Measurements from ENCODE around the gene DENND1A.
"Not testable (repeated sequence)": the region's sequence is repeated elsewhere in the genome, so short reads cannot be mapped to it uniquely, and the experiment has no call there.

Gene DENND1A

DNA sequence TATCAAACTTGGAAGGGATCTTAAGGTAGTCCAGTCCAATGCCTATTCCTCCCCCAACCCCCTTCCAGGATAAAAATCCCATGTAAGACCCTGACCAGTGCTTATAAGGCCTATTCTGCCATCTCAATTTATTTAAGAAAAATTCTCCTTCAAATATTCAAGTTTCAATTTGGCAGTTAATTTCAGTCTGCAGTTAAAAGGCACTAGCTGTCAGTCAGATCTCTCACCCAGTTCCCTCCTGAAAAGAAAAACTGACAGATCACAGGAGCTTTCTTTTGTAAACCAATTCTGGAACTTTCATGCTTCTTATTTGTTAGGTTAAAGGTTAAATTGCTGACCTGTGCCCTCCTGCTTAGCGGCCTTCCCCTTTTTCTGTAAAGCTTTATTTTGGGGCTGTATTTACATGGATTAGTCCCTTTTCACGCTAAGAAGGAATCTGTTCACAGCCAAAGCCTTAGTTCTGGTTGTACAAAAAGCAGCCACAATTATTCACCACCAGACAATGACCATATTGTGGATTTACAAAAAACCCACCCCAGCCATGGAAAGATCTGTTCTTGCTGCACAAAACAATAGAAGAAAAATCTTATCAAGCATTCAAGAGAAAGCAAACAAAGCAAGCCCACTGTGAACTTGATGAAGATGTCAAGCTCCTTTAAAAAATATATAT lies 68.7 kb downstream of the DENND1A start:
- DNase-seq: no peak

DNA sequence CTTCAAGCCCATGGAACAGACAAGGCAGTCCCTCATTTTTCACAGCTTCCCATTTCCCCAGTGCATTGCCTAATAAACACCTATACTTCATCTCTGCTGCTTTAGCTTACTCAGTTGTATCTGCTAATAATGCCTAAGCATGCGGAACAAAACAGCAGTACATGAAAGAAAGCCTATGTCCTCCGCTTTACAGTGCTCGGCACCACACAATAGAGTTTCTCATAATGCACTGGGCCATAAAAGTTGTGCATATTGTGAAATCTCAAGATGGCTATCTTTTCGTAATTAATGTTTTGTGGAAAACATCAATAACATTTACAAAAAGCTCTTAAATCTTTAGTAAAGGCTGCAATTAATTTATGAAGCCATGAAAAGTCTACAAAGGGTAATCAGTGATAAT lies 69.3 kb downstream of the DENND1A start:
- no peak for DNase-seq

DNA sequence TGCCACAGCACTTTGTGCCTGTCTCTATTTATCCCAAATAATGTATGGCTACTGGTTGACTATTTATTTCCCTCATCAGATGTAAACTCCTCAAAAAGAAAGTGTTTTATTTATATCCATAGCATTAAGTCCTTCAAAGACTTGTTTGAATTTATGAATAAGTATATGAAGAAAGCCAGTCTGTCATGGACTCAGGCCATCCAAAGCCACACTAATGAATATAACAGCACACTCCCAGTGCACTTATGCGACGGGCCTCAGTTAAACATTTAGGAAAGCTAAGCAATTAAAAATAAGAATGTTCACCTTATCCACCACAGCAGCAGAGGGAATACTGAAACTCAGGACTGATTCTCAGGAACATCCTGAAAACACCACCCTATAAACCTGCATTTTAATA lies 77.5 kb downstream of the DENND1A start:
- DNase-seq: no peak

DNA sequence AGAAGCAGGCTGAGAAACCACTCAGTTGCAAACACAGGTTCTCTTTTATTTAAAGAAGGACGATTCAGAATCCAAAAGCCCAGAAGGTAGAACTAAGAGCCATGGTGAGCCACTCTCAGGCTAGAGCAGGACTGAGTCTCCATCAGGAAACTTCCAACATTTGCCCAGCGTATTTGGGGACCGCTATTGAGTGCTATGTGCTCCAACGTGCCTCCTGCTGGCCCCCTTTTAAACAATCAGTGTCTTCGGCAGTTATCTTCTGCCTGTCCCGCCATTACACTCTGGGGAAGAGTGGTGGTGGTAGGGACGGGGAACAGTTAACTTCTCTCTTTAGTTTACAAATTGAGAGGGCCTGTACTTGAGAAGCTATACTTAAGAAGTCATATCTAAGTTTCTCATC lies 78.1 kb downstream of the DENND1A start:
- DNase-seq: no peak

DNA sequence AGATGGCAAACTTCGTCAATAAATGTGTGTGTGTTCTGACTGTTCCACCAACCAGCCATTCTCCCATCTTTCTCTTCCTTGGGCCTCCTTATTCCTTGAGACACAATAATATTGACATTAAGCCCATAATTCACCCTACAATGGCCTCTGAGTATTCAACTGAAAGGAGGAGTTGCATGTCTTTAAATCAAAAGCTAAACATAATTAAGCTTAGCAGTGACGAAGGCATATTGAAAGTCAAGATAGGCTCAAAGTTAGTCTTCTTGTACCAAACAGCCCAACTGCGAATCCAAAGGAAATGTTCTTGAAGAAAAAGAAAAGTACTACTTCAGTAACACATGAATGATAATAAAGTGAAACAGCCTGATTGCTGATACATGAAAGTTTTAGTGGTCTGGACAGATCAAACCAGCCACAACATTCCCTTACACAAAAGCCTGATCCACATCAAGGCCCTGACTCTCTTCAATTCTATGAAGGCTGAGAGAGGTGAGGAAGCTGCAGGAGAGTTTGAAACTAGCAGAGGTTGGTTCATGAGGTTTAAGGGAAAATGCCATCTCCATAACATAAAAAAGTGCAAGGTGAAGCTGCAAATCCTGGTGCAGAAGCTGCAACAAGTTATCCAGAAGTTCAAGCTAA lies 81.4 kb downstream of the DENND1A start:
- DNase-seq: no peak

DNA sequence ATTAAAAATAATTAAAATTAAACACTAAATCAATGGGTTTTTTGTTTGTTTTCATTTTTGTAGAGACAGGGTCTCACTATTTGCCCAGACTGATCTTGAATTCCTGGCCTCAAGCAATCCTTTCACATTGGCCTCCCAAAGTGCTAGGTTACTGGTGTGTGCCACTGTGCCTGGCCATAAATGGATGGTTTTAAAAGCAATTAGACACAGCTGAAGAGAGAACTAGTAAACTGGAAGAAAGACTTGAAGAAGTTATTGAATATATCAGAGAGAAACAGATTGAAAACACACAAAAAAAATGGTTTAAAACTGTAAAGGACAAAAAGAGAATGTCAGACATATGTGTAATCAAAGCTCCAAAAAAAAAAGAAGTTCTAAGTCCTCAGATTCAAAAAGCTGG lies 83.0 kb downstream of the DENND1A start:
- DNase-seq: no peak

DNA sequence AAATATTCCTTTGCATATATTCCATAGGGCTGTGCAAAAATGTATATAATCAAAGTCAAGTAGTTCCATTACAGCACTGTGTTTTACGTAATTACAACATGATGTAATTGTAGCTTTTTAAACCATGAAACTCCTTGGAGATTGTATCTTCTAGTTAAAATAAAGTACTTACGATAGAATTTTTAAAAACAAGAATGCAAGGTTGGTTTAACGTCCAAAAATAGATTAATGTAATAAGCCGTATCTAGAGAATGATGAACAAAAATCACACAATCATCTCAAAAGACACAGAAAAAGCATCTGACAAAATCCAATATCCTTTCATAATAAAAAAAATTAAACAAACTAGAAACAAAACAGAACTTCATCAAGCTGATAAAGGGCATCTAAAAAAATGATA lies 86.2 kb downstream of the DENND1A start:
- DNase-seq: no peak

DNA sequence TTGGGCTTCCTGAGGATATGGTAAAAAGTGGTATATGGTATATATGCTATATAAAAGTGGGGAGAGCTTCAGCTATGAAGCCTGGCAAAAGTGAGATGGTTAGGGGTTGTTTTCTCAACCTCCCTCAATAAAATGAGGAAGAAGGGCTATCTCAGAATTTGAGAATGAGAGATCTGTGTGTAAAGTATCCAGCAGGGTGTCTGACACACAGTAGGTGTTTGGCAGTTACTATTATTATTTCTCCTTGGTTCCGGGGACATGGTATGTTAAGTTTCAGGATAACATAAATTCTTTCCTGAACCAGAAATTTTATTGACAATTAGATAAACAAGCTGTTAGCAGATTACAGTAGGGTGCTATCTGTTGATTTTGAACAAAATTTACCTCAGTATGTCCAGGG lies 94.1 kb downstream of the DENND1A start:
- DNase-seq: no peak

DNA sequence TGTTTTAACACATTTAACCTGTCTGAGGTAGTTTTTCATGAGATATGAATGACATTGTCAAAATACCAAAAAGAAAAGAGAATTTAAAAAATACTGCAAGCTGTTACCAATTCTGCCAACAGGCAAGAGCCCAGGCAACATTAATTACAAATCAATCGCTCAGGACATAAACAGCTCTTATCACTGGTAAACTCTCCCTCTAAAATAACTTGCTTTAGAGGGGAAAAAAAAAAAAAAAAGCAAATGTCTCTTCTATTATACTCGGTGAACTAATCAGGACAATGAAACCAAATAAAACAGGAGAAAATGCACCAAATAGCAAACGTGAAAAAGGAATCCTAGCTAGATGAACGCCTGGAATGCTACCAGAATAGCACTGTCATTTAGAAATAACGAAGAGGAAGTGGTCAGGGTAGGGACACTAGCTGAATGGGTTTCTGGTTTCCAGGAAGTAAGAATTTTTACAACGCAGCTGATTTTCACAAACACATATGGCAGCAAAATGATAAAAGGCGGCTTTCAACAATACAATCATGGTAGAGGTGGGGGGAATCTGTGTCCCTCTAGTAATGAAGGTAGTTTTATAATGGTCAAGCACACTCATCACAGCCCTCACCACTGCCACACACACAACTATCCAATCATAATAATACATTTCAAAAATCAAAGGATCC lies 94.9 kb downstream of the DENND1A start:
- no peak for DNase-seq

DNA sequence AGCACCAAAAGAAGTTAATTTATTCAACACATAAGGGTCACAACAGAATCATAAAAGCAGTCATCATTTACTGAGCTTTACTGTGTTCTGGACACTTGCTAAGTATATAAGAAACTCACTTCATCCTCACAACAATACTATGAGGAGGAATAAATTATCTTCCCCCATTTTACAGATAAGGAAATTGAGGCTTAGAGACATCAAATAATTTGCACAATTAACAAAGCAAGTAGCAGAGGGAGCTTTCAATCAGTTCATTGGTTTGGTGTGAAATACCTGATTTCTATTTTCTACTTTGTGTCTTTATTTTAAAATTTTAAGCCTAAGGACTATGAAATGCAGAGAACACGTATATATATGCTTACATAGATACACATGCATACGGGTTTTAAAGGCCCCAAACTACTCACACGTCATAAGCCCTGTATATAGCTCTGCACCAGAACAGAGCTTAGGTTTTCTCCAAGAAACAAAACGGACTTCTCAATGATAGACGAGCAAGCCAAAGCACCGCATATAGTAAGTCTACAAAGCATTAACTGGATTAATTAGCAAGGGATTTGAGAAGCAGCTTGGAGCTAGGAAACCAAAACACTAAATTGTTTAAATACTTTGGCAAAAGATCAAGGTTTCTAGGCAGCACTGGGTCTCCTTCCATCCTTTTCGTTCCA lies 95.6 kb downstream of the DENND1A start:
- DNase-seq: no peak

DNA sequence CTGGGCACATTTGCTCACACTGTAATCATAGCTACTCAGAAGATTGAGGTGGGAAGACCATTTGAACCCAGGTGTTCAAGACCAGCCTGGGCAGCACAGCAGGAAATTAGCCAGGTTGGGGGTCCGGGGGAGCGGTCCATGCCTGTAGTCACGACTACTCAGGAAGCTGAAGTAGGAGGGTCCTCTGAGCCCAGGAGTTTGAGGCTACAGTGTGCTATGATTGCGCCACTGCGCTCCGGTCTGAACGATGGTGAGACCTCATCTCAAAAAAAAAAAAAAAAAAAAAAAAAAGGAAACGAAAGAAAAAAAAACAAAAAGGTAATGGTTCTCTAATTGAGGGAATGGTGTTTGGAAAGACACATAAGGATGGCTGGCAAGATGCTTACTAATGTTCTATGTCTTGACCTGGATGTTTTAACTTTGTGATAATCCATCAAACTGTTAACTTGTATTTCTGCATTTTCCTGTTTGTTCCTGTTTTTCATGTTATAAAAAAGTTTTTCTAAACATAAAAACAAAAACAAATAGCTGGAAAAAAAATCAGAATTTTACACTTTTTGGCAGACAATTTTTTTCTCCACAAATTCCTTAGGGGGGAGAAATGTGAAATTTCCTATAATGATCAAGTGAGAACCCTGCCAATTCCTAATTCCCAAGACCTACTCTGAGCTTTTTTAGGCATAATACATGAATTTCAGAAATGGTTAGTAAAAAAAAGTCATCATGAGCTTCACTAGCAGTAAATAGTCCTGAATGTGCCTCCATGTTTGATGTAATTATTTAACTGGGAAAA lies 96.9 kb downstream of the DENND1A start:
- DNase-seq: no peak

DNA sequence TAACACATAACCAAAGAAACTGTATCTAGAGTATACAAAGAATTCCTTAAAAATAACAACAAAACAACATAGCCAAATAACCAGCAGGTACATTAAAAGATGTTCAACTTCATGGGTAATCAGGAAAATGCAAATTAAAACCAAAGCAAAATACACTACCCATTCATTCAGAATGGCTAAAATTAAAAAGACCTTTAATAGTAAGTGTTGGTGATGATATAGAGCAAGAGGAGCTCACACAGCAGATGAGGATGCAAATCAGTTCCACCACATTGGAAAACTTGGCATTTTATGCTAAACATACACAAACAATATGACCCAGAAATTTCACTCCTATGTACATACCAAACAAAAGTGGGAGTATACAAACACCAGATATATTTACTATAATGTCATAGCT lies 97.8 kb downstream of the DENND1A start:
- no peak for DNase-seq

DNA sequence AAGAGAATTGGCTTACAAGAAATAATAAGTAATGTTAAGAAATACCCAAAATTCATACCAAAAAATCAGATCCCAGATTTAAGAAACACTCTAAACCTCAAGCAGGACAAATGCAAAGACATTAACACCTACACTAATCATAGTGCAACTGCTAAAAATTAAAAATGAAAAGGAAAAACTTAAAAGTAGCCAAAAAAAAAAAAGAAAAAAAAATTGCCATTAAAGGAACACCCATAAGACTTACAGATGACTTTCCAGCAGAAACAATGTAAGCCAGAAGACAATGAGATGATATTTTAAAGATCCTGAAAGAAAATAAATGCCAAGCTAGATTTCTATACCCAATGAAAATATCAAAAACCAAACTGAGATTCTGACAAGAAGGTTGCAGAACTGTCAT lies 101.5 kb downstream of the DENND1A start:
- no peak for DNase-seq

DNA sequence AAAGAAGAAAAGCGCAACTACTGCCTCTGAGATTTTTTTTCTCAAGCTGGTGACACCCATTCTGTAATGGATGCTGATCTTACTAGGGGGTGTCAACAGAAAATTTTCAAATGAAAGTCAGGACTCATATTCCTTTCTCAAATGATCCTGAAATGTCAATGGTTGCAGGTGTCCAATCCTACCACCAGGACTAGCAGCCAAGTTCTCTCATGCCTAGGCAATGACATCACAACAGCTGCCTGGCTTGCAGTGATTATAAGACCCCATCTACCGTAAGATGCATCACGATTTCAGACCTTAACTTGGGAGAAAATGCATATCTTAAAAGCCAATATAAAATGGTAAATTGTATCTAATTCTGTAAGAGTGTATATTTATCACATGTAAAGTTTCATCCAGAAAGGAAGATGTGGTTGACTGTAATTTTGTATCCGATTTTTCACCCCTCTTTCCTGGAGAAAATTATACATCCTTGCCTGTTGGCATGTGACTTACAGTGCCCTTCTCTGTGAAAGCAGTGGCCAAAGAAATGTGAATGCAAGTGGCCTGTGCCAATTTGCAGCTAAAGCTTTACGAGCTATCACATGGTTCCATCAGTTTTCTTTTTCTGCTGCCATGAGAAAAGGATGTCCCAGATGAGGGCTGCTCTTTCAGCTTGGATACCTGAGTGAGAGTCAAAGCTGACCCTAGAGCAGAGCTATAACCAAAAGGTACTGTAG lies 104.4 kb downstream of the DENND1A start:
- no peak for DNase-seq

DNA sequence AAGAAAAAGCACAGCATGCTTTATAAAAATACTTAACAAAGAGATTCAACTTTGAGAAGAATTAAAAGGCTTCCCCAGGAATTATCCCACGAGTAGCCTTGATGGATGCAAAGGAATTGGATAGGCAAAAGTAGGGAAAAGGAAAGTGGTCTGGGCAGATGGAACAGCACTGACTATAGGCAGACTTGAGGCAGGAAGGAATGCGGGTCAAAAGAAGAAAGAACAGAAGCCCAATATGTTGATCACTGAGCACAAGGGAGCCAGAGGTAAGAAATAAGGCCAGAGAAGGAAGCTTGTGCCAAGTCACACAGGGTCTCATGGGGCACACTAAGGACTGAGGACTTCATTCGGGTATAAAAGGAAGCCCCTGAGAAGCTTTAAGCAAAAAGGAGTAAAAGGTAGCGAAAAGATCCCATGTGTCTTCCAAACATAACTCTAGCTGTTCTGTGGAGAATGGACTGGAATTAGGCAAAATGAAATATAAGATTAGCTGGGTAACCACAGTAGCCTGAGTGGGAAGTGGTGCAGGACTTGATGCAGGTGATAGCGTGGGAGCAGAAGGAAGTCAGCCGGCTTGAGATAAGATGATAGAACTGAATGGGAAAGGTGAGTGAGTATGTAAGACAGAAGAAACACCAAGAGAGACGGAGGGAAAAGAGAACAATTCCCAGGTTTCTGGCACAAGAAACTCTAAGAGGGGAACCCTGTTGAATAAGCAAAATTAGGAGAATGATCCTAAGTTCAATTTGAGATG lies 106.6 kb downstream of the DENND1A start:
- DNase-seq: no peak

DNA sequence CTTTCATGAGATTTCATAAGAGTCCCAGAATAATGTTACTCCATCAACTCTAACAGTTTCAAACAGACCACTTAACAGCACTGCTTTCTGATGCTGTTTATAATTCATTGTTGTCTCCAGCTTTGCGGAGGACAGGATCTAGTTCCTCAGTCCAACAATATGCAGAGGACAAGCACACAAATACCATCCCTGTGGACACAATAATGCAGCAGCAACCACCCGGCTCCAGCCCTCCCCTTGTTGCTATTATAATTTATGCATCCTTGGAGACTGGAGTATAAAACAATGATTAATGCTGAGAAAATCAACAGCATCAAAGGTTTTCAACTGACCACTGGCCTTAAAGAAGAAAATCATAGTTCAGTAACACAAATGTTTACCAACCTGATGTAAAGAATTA lies 108.3 kb downstream of the DENND1A start:
- DNase-seq: no peak

DNA sequence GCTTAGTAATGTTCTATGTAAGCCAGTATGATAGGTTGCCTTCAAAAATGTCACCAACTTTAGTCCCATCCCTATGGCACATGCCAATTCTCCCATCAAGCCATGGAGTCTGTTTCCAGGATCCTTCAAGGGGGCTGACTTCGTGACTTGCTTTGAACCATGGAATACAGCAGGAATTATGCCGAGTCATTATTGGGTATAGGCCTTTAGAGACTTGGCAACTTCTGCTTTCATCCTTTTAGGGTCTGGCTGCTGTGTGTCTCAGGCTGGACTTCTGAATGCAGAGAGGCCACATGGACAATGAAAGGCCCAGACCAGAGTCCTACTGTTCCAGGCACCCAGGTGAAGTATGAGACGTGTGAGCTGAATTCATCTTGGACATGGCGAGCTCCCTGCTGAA lies 109.8 kb downstream of the DENND1A start:
- DNase-seq: no peak

DNA sequence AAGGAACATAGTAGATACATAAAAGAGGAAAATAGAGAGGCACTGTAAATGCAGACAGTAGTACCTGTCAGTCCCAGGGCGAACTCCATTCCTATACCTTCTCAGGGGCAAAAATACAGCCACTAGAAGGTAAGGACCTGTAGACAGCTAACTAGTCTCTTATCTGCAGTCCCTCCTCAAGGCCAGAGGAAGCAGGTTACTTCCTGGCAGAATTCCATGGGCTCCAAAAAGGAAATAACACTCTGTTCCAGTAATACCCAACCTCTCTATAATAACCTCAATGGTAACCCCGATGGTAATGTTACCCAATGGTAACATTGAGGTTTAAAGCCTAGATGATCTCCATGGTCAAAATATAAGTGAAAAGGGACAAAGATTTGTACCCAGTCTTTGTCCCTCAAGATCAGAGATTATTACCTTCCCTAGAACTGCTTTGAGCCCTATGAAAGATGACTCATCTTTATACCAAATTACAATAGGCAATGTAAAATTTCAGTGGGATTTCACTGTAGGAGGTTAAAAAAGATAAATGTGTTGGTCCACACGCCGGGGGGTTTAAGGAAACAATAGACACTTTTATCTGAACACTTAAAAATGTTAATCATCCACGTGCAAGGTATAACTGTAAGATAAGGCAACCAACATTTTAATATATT lies 113.0 kb downstream of the DENND1A start:
- no peak for DNase-seq

DNA sequence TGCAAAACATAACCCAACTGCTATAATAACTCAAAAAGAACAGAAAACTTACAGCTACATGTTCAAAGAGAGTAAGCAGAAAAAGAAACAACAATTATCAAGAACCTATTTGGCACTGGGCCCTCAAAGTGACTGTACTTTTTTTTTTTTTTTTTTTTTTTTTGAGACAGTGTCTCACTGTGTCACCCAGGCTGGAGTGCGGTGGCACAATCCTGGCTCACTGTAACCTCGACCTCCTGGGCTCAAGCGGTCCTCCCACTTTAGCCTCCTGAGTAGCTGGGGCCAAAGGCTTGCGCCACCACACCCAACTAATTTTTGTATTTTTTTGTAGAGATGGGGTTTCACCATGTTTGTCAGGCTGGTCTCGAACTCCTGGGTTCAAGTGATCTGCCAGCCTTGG lies 114.1 kb downstream of the DENND1A start:
- DNase-seq: not testable (repeated sequence)

DNA sequence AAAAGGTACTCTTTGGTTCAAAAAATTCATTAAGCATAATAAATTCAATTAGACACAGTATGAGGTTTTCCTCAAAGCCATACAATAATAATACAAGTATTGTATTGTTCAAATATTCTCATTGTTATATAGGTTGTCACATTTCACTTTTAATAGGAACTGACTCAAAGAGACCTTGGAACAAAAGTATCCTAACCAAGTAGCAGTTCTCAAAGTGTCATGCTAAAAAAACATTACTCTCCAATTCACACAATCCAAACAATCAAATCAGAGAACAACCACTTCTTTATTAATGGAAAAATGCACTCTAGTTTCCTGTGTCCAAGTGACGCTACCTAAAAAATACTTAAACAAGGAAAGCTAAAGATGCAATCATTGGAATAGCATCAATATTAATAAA lies 115.4 kb downstream of the DENND1A start:
- DNase-seq: no peak

DNA sequence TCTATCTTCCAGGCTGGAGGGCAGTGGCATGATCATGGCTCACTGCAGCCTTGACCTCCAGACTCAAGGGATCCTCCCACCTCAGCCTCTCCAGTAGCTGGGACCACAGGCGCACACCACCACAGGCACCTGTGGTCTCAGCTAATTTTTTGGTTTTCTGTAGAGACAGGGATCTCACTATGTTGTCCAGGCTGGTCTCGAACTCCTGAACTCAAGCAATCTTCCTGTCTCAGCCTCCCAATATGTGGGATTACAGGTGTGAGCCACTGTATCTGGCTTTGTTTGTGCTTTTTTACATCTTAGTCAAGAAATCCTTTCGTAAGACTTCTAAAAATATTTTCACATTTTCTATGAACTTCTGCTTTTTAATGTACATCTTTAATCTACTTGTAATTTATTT lies 116.9 kb downstream of the DENND1A start:
- no peak for DNase-seq

All from NCI-H1105 (cell line).